Suprapubic skin (tissue), 4 donors: Measurements from ENCODE around the gene ZNF280B. TPM values are rescaled to one million over a fixed set of nuclear protein-coding genes. Genes with fewer than 3 reads are reported as not detected.

Experiments
- DNase-seq, 2 donors: peaks; one replicate each; pipeline ENCODE4 v3.0.0-alpha.2; 2019; ENCODE audit warnings: low spot score in 2 of 2
- H3K27ac ChIP-seq: fragments of 200-600 bp; sonication (generic); one replicate; pipeline ENCODE4 v1.5.1; 2019
- H3K27me3 ChIP-seq: fragments of 200-600 bp; sonication (generic); one replicate; pipeline ENCODE4 v1.5.1; 2019
- H3K36me3 ChIP-seq: fragments of 200-600 bp; sonication (generic); one replicate; pipeline ENCODE4 v1.5.1; 2019
- H3K4me1 ChIP-seq: fragments of 200-600 bp; sonication (generic); one replicate; pipeline ENCODE4 v1.5.1; 2019
- H3K4me3 ChIP-seq: fragments of 200-600 bp; sonication (generic); one replicate; pipeline ENCODE4 v1.5.1; 2019; ENCODE audit warnings: mild to moderate bottlenecking
- H3K9me3 ChIP-seq: fragments of 200-600 bp; sonication (generic); one replicate; pipeline ENCODE4 v1.5.1; 2019
- EP300 ChIP-seq: sonication (generic); formaldehyde crosslinking; IDR thresholded peaks from one replicate; pipeline ENCODE4 v1.6.1; 2017; ENCODE audit warnings: antibody characterized with exemption
- POLR2A ChIP-seq, 2 donors: fragments of 450-650 bp; IDR thresholded peaks; one replicate each; pipeline ENCODE4 v1.6.1; 2017; ENCODE audit warnings: antibody characterized with exemption in 2 of 2, mild to moderate bottlenecking in 2 of 2, moderate library complexity in 2 of 2
- POLR2AphosphoS5 ChIP-seq, 3 donors: sonication (generic); formaldehyde crosslinking; IDR thresholded peaks; one replicate each; pipeline ENCODE4 v1.6.1; 2017; ENCODE audit warnings: antibody characterized with exemption in 3 of 3
- WGBS: methylation state at CpG from one replicate; pipeline ENCODE4 v1.1.5; 2018; 5-methylcytosine and 5-hydroxymethylcytosine counted together
- total RNA-seq, 4 donors: library from RNA; depleted of rRNA; stranded (reverse); fragments of >200 nt; gene quantifications; one replicate each; pipeline ENCODE4 v1.1.0, GENCODE V29; 2016
- TF ChIP-seq, protein P1 (sequence below), 2 donors: fragments of 200-600 bp in 1 of 2; fragments of 450-650 bp in 1 of 2; sonication (generic) in 1 of 2; IDR thresholded peaks; one replicate each; pipeline ENCODE4 v1.5.1; 2016 to 2019; ENCODE audit warnings: antibody characterized with exemption in 2 of 2, mild to moderate bottlenecking in 1 of 2, moderate library complexity in 1 of 2

ZNF280B gene, protein sequence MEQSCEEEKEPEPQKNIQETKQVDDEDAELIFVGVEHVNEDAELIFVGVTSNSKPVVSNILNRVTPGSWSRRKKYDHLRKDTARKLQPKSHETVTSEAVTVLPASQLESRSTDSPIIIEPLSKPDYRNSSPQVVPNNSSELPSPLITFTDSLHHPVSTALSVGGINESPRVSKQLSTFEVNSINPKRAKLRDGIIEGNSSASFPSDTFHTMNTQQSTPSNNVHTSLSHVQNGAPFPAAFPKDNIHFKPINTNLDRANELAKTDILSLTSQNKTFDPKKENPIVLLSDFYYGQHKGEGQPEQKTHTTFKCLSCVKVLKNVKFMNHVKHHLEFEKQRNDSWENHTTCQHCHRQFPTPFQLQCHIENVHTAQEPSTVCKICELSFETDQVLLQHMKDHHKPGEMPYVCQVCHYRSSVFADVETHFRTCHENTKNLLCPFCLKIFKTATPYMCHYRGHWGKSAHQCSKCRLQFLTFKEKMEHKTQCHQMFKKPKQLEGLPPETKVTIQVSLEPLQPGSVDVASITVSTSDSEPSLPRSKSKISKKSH
- total RNA-seq = under 1 TPM in 3 of 4 donors, not detected in 1; 0.08 to 0.55 (median 0.26) TPM

DNA sequence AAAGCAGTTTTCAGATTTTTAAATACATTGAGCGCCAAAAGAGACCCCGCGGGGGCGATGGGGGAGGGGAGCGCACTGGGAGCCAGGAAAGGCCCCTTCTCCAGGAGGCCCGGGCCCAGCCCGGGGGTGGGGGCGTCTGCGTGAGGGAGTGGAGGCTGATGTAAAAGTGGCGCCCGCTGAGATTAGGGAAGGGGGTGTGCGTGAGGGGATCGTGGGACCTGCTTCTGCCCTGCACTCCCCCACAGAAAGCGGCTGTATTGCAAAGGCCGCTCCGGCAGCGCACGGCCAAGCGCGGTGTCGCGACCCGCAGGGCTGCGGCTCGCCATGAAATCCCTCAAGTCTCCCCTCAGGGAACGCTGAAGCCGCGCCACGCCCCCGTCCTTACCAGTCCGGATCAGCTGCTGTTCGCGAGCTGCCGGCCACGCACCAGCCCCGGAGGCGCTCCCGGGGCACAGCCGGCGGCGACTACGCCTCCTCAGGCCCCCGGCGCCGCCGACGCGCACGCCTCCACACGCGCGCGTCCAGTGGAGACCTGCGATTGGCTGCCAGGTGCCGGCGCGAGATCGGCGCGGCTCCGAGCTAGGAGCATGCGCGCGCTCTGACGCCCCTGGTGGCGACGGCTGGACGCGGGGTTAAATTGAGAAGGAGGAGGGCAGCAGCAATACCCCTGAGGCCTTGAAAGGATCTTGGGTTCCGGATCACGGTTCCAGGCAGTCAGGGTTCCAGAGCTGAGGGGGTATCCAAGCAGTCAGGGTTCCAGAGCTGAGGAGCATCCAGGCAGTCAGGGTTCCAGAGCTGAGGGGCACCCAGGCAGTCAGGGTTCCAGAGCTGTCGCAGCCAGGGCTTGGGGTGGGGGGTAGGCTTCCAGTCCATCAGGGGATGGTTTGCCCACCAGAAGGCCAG is at the start of gene ZNF280B:
TSS of gene ZNF280B (minus strand) at position 469 of the 903 bp plus-strand sequence. CDS start 19,344 bp downstream, outside the sequence.
- Histone ChIP-seq H3K4me3 (peak within 1 kb of the TSS; percentile 46), H3K27ac (no peak within 1 kb of the TSS), H3K4me1 (peaks cover 6% of the 10 kb centered on the region), H3K9me3 (peaks cover 9% of the 10 kb centered on the region), H3K36me3 (no peaks in the 10 kb centered on the region), H3K27me3 (peaks cover 26% of the 10 kb centered on the region)
- WGBS = 11% methylated on average over 17 of the region's 72 CpGs
- DNase-seq = peak in 1 of 2 donors; percentile 59
- TF ChIP-seq, protein P1, sequence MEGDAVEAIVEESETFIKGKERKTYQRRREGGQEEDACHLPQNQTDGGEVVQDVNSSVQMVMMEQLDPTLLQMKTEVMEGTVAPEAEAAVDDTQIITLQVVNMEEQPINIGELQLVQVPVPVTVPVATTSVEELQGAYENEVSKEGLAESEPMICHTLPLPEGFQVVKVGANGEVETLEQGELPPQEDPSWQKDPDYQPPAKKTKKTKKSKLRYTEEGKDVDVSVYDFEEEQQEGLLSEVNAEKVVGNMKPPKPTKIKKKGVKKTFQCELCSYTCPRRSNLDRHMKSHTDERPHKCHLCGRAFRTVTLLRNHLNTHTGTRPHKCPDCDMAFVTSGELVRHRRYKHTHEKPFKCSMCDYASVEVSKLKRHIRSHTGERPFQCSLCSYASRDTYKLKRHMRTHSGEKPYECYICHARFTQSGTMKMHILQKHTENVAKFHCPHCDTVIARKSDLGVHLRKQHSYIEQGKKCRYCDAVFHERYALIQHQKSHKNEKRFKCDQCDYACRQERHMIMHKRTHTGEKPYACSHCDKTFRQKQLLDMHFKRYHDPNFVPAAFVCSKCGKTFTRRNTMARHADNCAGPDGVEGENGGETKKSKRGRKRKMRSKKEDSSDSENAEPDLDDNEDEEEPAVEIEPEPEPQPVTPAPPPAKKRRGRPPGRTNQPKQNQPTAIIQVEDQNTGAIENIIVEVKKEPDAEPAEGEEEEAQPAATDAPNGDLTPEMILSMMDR (IDR thresholded peaks at IDR 0.05) = peak in 1 of 2 donors; percentile 36
- TF ChIP-seq POLR2AphosphoS5 (IDR thresholded peaks at IDR 0.05) (no peak), EP300 (no peak), POLR2A (IDR thresholded peaks at IDR 0.05) (no peak)

DNA sequence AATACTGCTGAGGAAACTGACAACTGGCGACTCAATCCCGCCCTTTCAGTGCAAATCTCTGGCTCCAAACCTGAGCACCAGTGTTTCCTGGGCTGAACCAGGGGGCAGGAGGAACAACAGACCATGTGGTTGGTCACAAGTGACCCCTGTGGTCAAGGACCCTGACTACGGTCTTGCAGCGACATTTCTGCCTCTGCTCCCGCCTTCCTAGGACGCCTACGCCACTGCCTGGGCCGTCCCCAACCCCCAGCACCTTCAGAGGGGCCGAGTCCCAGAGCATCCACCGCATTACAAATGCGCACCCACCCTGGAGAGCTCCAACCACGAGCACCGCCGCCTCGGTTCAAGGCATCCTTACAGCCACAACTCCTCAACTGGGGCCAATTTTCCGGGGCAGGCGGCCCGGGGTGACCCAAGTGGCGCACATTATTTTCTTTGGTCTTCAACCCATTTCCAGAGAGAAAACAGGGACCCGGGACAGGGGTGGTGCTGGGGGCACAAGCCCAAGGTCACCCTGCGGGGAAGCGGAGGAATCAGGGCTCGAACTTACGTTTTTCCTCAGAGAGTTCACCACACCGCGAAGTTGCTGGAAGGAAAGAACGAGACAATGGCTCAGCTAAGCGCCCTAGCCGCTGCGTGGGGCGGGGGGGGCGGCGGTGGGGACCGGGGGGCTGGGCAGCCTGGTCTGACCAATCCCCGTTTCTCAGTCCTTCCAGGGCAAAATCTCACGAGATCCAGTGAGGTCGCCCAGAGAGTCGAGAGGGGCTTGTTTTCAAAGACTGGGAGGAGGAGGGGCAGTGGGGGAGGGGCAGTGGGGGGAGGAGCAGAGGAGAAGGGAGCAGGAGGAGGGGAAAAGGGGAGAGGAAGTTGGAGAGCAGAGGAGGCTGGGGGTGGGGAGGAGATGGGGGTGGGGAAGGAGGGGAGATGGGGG is 48.7 kb upstream of the ZNF280B start:
- Histone ChIP-seq H3K27me3 (peaks cover 5% of the 10 kb centered on the region), H3K9me3 (no peaks in the 10 kb centered on the region), H3K36me3 (no peaks in the 10 kb centered on the region), H3K27ac (no peak overlapping the region), H3K4me1 (no peaks in the 10 kb centered on the region), H3K4me3 (no peak overlapping the region)
- TF ChIP-seq POLR2A (IDR thresholded peaks at IDR 0.05) (no peak), POLR2AphosphoS5 (IDR thresholded peaks at IDR 0.05) (no peak), EP300 (no peak)
- TF ChIP-seq, protein P1 (IDR thresholded peaks at IDR 0.05) = no peak
- WGBS = 92% methylated on average over 33 of the region's 38 CpGs
- DNase-seq = no peak

DNA sequence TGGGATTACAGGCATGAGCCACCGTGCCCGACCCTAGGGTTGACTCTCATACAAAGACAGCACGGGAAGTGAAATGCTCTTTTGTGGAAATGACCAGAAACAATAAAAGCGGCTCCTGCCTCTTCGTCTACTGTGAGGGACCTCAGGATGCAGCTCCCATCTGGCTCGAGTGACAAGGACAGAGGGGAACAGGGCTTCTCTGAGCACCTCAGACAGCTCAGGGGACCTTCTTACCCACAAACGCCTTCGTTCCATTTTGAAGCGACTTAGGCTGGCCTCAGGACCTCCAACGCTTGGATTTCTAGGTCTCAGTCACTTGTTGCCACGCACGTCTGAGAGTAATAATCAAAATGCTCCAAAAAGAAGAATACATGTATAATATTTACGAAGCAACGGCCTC is 48.0 kb upstream of the ZNF280B start:
- no peaks in the 10 kb centered on the region for H3K36me3 ChIP-seq
- H3K4me1 ChIP-seq = no peaks in the 10 kb centered on the region
- H3K9me3 ChIP-seq = no peaks in the 10 kb centered on the region
- TF ChIP-seq POLR2AphosphoS5 (IDR thresholded peaks at IDR 0.05) (no peak), POLR2A (IDR thresholded peaks at IDR 0.05) (no peak), EP300 (no peak)
- TF ChIP-seq, protein P1 (IDR thresholded peaks at IDR 0.05) = no peak
- H3K4me3 ChIP-seq = no peak overlapping the region
- H3K27me3 ChIP-seq = peaks cover 5% of the 10 kb centered on the region
- 87% methylated on average over 12 of the region's 14 CpGs for WGBS
- no peak overlapping the region for H3K27ac ChIP-seq
- DNase-seq = no peak

DNA sequence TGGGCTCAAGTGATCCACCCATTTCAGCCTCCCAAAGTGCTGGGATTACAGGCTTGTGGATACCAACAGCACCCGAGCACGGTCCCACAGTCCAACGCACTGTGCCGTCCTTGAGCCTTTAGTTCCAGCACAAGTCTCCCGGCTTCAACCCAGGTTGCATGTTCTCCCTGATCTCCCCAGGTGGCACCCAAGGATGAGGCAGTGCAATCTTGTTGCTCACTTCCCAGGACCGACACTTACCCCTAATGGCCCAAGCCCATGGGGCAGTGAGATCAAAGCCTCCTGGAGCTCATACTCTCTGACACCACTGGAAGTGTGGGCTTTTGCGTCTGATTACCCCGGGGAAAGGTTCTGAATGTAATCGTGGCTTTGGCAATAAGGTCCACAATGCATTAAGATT is 47.1 kb upstream of the ZNF280B start:
- no peak for DNase-seq
- no peaks in the 10 kb centered on the region for H3K9me3 ChIP-seq
- no peaks in the 10 kb centered on the region for H3K4me1 ChIP-seq
- no peaks in the 10 kb centered on the region for H3K36me3 ChIP-seq
- no peak overlapping the region for H3K4me3 ChIP-seq
- 92% methylated on average over 9 of the region's 9 CpGs for WGBS
- TF ChIP-seq EP300 (no peak), POLR2AphosphoS5 (IDR thresholded peaks at IDR 0.05) (no peak), POLR2A (IDR thresholded peaks at IDR 0.05) (no peak)
- TF ChIP-seq, protein P1 (IDR thresholded peaks at IDR 0.05) = no peak
- peaks cover 8% of the 10 kb centered on the region for H3K27me3 ChIP-seq
- H3K27ac ChIP-seq = no peak overlapping the region
